SK-N-MC (cell line): Measurements from ENCODE around the gene HMCN1.

Source experiments
- EZH2 ChIP-seq: fragments of 200-600 bp; sonication (generic); IDR thresholded peaks from one replicate; pipeline ENCODE4 v1.6.1; 2017; ENCODE audit warnings: antibody characterized with exemption
- FOXP2 ChIP-seq: optimal IDR thresholded peaks from 2 replicates; pipeline ENCODE3; 2011; ENCODE audit warnings: mild to moderate bottlenecking, moderate library complexity; ENCODE audit not compliant: insufficient read depth; ENCODE audit errors: extremely low read length, control extremely low read depth
- POLR2AphosphoS5 ChIP-seq: IDR thresholded peaks from 2 replicates; pipeline ENCODE4 v1.6.1; 2012; ENCODE audit warnings: mild to moderate bottlenecking, low read depth, low read length, borderline replicate concordance

DNA sequence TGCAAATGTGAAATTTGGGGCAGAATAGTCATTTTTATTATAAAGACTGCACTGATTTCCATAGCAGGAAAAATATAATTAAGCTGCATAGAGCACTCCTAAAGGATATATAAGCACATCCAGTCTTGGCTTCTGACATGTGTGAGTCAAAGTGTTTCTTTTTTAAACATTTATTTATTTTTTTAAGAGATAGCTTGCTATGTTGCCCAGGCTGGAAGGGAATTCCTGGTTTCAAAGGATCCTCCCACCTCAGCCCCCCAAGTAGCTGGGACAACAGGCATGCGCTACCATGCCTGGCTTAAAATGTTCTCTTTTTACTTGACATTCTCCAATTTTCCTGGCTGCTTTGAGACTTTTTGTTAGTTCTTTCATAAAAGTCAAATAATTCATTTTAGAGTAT lies 126.1 kb downstream of the HMCN1 start:
- TF ChIP-seq EZH2: no peak
- no peak for TF ChIP-seq POLR2AphosphoS5
- no peak for TF ChIP-seq FOXP2
